ENCODE measurements around the gene EFCAB5. TPM values are rescaled to one million over a fixed set of nuclear protein-coding genes. Genes with fewer than 3 reads are reported as not detected.

The EFCAB5 gene
- 0.51 TPM in 1 of 2 replicates, not detected in the other for polyA plus RNA-seq

DNA sequence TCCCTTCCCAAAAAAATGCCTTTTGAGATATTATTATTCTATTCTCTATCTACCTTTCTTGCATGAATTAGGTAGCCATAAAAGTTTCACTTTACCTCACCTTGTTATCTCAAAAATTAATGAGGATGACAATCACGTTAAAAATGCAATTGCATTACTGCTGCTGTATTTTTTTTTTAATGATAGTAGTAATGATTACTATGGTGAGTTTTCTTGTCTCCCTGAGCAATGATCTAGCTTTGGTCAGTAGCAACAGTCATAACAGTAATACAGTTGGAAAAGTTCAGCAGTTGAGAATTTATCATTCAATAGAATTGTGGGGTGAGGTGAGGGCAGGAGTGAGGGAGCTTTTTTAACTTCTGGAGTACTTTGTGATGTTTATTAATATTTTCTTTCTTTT, at the start of gene EFCAB5:
TSS of gene EFCAB5 (plus strand) at position 301 of the 400 bp plus-strand sequence. CDS start 163 bp downstream, outside the sequence.

DNA sequence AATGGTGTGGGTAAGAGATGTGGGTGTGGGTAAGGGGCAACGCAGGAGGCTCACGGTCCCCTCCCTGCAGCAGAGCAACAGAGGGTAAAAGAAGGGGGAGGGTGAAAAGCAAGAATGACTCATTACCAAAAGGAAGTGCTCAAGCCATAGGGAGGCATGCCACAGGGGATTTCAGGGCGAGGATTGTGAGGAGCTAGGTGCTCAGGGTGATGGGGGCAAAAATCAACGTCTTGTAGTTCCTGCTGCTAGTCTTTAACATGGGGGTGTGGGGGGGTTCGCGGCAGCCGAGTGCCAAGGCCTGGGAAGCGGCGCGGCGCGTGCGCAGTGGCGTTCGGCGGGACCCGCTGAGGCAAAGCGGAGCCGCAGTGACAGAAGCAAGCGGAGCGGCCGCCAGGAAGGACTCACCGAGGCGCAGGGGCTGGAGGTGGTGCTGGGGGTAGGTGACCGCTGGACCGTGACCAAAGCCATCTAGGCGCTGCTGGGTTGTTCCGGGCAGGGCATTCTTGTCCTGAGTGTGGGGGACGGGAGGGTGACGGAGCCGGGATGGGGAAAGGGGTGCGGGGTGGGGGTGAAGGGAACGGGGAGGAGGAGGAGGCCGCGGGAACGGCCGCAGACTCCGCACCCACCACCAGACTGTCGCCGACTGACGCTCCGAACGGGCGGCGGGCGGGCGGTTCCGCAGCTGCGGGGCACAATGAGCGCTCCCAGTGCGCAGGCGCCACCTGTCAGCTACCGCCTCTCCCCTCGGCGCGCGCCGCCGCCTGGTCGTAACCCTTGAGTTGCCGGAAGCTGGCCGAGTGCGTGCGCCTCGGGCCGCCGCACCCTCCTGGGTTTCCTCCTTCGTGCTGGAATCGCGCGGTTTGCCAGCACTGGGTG, 11.7 kb upstream of the EFCAB5 start, which contains the start of gene SSH2:
TSS of gene SSH2 (minus strand) at position 696 of the 876 bp plus-strand sequence. CDS start at position 468, 228 bp downstream.

DNA sequence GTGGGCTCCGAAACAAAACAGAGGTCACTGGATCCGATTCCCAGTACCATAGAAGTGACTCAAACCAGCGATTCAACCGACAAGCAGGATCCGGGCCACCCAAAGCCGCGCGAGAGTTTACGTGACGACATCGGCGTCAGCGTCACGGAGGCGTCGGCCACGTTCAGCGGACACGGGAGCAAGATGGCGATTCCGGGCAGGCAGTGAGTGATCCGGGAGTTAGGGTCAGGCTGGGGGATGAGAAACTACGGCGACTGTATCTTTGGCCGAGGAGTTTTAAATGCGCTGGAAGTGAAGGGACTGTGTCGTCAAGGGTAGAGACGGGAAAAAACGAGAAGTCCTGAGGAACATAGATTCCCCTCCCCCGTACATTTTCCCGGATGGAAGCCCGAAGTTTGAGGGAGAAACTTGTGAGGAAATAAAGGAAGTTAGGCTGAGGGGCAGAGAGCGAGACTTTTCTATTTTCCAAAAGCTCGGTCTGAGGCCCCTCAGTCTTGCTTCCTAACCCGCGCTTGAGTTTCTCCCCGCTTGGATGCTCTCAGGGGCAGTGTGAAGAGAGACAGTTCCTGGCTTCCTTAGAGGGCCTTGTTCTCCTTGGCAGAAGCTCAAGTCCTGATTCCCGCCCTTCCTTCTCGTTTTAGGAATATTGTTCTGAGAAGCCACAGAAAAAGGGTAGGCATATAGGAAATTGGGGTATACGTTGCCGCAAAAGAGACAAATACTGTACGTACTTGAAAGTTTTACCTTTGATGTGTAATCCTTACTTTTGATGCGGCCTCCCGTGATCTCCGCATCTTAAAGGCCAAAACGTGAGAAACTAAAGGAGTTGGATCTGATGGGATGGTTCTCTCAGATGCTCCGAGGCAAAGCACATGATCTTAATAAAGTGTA, 175.5 kb downstream of the EFCAB5 start, which contains the start of gene NSRP1:
TSS of gene NSRP1 (plus strand) at position 156 of the 891 bp plus-strand sequence. CDS start at position 184, 28 bp downstream.

Other genes with a start within 250 kb of the EFCAB5 start
- 4.4 and 12.5 TPM in 2 replicates for gene SSH2, start 11.4 kb upstream of the EFCAB5 start, polyA plus RNA-seq
- 77.6 and 115 TPM in 2 replicates for gene NSRP1, start 175.2 kb downstream of the EFCAB5 start, polyA plus RNA-seq